Liver (tissue), 9 donors: Measurements from ENCODE around the gene ST8SIA1. TPM values are rescaled to one million over a fixed set of nuclear protein-coding genes. Genes with fewer than 3 reads are reported as not detected.

ENCODE experiments used
- DNase-seq: peaks from one replicate; pipeline ENCODE4 v3.0.0-alpha.2; 2017; ENCODE audit warnings: low spot score
- H3K27ac ChIP-seq, 2 donors: one replicate each; pipeline ENCODE4 v1.7.0; 2013; ENCODE audit warnings: inconsistent platforms in 2 of 2, low read length in 2 of 2, control low read depth in 1 of 2, low read depth in 1 of 2, mild to moderate bottlenecking in 1 of 2
- H3K27me3 ChIP-seq, 4 donors: one replicate each; pipeline versions ENCODE4 v1.6.1 to v1.7.0; 2013; ENCODE audit warnings: low read length in 3 of 4, inconsistent platforms in 1 of 4, mild to moderate bottlenecking in 1 of 4, moderate library complexity in 1 of 4; ENCODE audit not compliant: control insufficient read depth in 4 of 4, insufficient read depth in 4 of 4
- H3K36me3 ChIP-seq, 4 donors: one replicate each; pipeline versions ENCODE4 v1.6.1 to v1.7.0; 2013; ENCODE audit warnings: low read length in 3 of 4, mild to moderate bottlenecking in 3 of 4, low read depth in 1 of 4, moderate library complexity in 1 of 4; ENCODE audit not compliant: control insufficient read depth in 4 of 4, insufficient read depth in 3 of 4
- H3K4me1 ChIP-seq, 4 donors: one replicate each; pipeline versions ENCODE4 v1.6.1 to v1.7.0; 2013; ENCODE audit warnings: low read length in 3 of 4, mild to moderate bottlenecking in 3 of 4, moderate library complexity in 1 of 4; ENCODE audit not compliant: control insufficient read depth in 4 of 4, insufficient read depth in 4 of 4
- H3K4me3 ChIP-seq, 3 donors: one replicate each; pipeline versions ENCODE4 v1.6.1 to v1.7.0; 2013; ENCODE audit warnings: low read length in 3 of 3, control low read depth in 1 of 3, low read depth in 1 of 3, mild to moderate bottlenecking in 1 of 3
- H3K9ac ChIP-seq, 2 donors: one replicate each; pipeline ENCODE4 v1.7.0; 2013; ENCODE audit warnings: low read length in 2 of 2, mild to moderate bottlenecking in 2 of 2, moderate library complexity in 2 of 2, control low read depth in 1 of 2, low read depth in 1 of 2
- H3K9me3 ChIP-seq, 4 donors: one replicate each; pipeline versions ENCODE4 v1.6.1 to v1.7.0; 2013; ENCODE audit warnings: low read length in 3 of 4; ENCODE audit not compliant: control insufficient read depth in 4 of 4
- ATF3 ChIP-seq: IDR thresholded peaks from 2 replicates; pipeline ENCODE4 v1.6.1; 2016; ENCODE audit warnings: antibody characterized with exemption
- CTCF ChIP-seq: fragments of 150-350 bp; IDR thresholded peaks from 2 replicates; pipeline ENCODE4 v1.5.1; 2017; ENCODE audit warnings: improper control_type of control experiment, low read depth, low read length; ENCODE audit not compliant: missing input control
- EGR1 ChIP-seq, 2 donors: IDR thresholded peaks; 2 replicates each; pipeline ENCODE4 v1.6.1; 2016 to 2018; ENCODE audit warnings: antibody characterized with exemption in 2 of 2, low read depth in 2 of 2
- FOXA1 ChIP-seq: IDR thresholded peaks from 2 replicates; pipeline ENCODE4 v1.6.1; 2016; ENCODE audit warnings: antibody characterized with exemption
- FOXA2 ChIP-seq: IDR thresholded peaks from 2 replicates; pipeline ENCODE4 v1.6.1; 2016; ENCODE audit warnings: antibody characterized with exemption
- HNF4A ChIP-seq, 2 donors: conservative IDR thresholded peaks; 2 replicates each; pipeline ENCODE4 v1.6.1; 2016; ENCODE audit warnings: antibody characterized with exemption in 2 of 2, mild to moderate bottlenecking in 2 of 2
- HNF4G ChIP-seq: IDR thresholded peaks from 2 replicates; pipeline ENCODE4 v1.6.1; 2016; ENCODE audit warnings: antibody characterized with exemption
- JUND ChIP-seq, 2 donors: IDR thresholded peaks; 2 replicates each; pipeline ENCODE4 v1.6.1; 2016; ENCODE audit warnings: antibody characterized with exemption in 2 of 2
- RAD21 ChIP-seq, 2 donors: IDR thresholded peaks; 2 replicates each; pipeline ENCODE4 v1.6.1; 2016; ENCODE audit warnings: antibody characterized with exemption in 2 of 2, mild to moderate bottlenecking in 2 of 2
- REST ChIP-seq: IDR thresholded peaks from 2 replicates; pipeline ENCODE4 v1.6.1; 2016; ENCODE audit warnings: antibody characterized with exemption, mild to moderate bottlenecking
- SP1 ChIP-seq: IDR thresholded peaks from 2 replicates; pipeline ENCODE4 v1.6.1; 2018; ENCODE audit warnings: antibody characterized with exemption, mild to moderate bottlenecking
- TAF1 ChIP-seq: conservative IDR thresholded peaks from 2 replicates; pipeline ENCODE4 v1.6.1; 2016; ENCODE audit warnings: antibody characterized with exemption, mild to moderate bottlenecking
- YY1 ChIP-seq: IDR thresholded peaks from 2 replicates; pipeline ENCODE4 v1.6.1; 2016; ENCODE audit warnings: antibody characterized with exemption, mild to moderate bottlenecking
- ZBTB33 ChIP-seq: IDR thresholded peaks from 2 replicates; pipeline ENCODE4 v1.6.1; 2016; ENCODE audit warnings: antibody characterized with exemption
- WGBS: extraction: QIAGEN DNeasy Blood & Tissue Kit; methylation state at CpG from one replicate; pipeline ENCODE4 v1.1.7; 2013; 5-methylcytosine and 5-hydroxymethylcytosine counted together
- polyA plus RNA-seq, 2 donors: library from polyadenylated mRNA; stranded (reverse) in 1 of 2; unstranded in 1 of 2; fragments of 200-250 nt in 1 of 2; fragments of >200 nt in 1 of 2; fragmentation: Nextera tagmentation in 1 of 2; extraction: Ambion mirVana in 1 of 2; gene quantifications; one replicate each; pipeline versions ENCODE4 v1.2.1 to v1.2.3, GENCODE V29; 2013 to 2015
- total RNA-seq, 2 donors: library from RNA; depleted of rRNA; stranded (reverse); fragments of >200 nt; gene quantifications; one replicate each; pipeline ENCODE4 v1.2.3, GENCODE V29; 2014
- donor health status: healthy.
- donor health status: healthy.
- donor health status: healthy.
- donor health status: healthy.
- donor health status: healthy.

ST8SIA1 gene
- total and polyA plus RNA-seq, 4 donors, result 0.02 to 1.0 (median 0.17) TPM; not detected in 1

GRCh38 chr12:22366181-22366580 lies 31.7 kb upstream of the ST8SIA1 start:
- Histone ChIP-seq H3K9me3 (peaks cover 0 to 6% (median 0%) of the 10 kb centered on the region in 4 donors), H3K9ac (no peak overlapping the region), H3K4me3 (no peak overlapping the region), H3K4me1 (no peaks in the 10 kb centered on the region), H3K27me3 (no peaks in the 10 kb centered on the region), H3K27ac (no peak overlapping the region), H3K36me3 (no peaks in the 10 kb centered on the region)
- TF ChIP-seq EGR1 (IDR thresholded peaks at IDR 0.05; ENCODE audit: low read depth in 2 of 2) (no peak), HNF4A (conservative IDR thresholded peaks at IDR 0.05) (no peak), ATF3 (no peak), CTCF (no peak), JUND (IDR thresholded peaks at IDR 0.05) (no peak), HNF4G (no peak), ZBTB33 (no peak), REST (no peak), YY1 (no peak), SP1 (no peak), RAD21 (IDR thresholded peaks at IDR 0.05) (no peak), FOXA2 (no peak), TAF1 (no peak), FOXA1 (no peak)
- 55% methylated on average over 5 of the region's 5 CpGs for WGBS
- no peak for DNase-seq

- Histone ChIP-seq H3K36me3 (no peaks in the 10 kb centered on the region), H3K9ac (no peak overlapping the region), H3K4me1 (no peaks in the 10 kb centered on the region), H3K27me3 (no peaks in the 10 kb centered on the region), H3K4me3 (no peak overlapping the region), H3K9me3 (no peaks in the 10 kb centered on the region), H3K27ac (no peak overlapping the region)
- 73% methylated on average over 4 of the region's 4 CpGs for WGBS
- no peak for DNase-seq
- no peak for TF ChIP-seq FOXA2
- TF ChIP-seq SP1, result no peak
- TF ChIP-seq HNF4A (conservative IDR thresholded peaks at IDR 0.05), result no peak
- no peak for TF ChIP-seq ATF3
- TF ChIP-seq EGR1 (IDR thresholded peaks at IDR 0.05; ENCODE audit: low read depth in 2 of 2), result no peak
- TF ChIP-seq YY1, result no peak
Measured at GRCh38 chr12:22361785-22362184, 27.3 kb upstream of the ST8SIA1 start.
